Stimulated activated naive CD4-positive, alpha-beta T cell treated with Interleukin-2 at 50 U/mL for 16 hours (primary cell): ENCODE results near the gene RBBP8NL.

Experiments
- DNase-seq: peaks from one replicate; lab custom pipeline; 2025; lab: John Stamatoyannopoulos, UW

Gene RBBP8NL

DNA sequence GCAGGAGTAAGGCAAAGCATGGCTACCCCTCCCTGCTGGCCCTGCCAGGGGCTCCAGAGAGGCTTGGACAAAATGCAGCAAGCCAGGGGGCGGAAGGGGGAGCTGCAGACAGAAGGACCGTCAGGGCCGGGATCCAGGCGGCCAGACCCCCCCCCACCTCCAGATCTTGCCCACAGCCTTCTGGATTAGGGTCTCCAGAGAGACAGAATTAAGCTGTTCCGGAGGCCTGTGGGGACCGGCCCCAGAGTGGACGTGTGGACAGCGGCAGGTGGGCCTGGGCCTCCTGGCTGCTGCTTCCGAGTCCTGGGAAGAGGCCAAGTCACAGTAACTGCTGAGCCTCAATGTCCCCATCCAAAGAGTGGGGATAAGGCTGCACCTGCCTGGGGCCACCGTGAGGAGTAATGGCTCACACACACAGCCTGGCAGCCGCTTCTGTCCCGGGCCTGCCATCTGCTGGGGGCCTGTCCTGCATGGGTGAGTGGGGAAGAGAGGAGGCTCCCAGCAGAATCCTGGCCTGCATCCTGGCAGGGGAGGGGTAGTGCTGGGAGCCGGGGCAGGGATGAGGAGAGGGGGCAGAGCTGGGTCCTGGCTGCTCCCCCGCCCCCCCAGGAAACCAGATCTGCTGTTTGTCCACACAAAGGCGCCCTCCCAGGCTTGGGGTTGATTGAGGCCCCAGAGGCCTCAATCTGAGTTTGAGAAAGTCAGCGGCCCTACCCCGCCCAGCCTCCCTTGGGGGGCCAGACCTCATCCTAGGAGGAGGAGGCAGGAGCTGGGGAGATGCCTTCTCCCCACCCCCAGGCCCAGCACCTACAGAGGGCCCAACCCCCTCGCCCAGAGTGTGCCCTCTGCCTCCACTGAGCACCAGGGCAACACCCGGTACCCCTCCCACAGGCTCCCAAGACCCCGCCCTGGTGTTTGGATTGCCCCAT lies 64.1 kb downstream of the RBBP8NL start:
- DNase-seq: no peak

DNA sequence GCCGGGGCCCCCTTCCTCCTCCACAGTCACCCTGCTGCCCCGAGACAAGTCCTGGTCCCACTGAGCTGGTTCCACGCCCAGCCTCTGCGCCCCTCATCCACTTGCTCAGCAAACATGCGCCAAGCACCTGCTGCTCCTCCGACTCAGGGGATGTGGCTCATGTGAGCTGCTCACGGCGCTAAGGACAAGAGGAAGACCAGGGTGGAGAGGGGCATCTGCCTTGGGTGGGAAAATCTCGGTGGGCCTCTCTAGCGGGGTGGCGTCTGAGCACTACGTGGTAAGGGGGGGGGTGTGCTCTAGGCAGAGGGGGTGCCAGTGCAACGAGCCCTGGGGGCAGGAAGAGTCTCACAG lies 64.8 kb downstream of the RBBP8NL start:
- DNase-seq: no peak

DNA sequence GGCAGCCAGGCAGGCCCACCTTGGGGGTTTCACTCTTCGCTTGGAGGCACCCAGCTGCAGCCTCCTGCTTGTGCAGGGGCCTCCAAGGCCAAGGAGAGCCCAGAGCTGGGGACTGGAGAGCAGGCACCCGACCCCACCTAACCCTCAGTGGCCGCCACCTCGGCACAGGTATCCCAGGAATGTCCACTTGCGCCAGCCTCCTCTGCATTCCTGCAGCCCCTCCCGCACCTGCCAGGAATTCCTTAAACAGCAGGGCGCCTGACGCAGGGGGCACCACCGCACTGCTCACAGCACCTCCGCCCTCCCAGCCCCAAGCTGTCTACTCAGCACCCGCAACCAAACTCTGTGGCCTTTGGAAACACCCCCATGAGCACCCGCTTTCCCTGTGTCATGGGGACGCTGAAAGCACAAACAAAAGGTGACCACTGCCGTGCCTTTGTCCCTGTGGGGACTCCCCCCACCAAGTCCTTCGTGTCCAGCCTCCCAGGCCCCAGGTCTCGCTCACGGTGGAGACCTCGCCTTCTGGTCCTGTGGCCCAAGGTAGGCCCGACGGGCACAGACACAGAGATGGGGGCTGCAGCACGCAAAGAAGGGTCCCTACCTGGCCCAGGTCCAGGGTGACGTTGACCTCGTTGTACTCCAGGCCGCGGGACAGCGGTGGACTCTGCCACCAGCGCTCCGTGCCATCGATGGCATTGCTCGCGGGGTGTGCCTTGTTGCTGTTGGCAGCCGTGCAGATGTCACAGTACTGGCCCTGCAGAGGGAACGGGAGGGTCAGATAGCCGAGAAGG lies 65.3 kb downstream of the RBBP8NL start:
- DNase-seq: no peak

DNA sequence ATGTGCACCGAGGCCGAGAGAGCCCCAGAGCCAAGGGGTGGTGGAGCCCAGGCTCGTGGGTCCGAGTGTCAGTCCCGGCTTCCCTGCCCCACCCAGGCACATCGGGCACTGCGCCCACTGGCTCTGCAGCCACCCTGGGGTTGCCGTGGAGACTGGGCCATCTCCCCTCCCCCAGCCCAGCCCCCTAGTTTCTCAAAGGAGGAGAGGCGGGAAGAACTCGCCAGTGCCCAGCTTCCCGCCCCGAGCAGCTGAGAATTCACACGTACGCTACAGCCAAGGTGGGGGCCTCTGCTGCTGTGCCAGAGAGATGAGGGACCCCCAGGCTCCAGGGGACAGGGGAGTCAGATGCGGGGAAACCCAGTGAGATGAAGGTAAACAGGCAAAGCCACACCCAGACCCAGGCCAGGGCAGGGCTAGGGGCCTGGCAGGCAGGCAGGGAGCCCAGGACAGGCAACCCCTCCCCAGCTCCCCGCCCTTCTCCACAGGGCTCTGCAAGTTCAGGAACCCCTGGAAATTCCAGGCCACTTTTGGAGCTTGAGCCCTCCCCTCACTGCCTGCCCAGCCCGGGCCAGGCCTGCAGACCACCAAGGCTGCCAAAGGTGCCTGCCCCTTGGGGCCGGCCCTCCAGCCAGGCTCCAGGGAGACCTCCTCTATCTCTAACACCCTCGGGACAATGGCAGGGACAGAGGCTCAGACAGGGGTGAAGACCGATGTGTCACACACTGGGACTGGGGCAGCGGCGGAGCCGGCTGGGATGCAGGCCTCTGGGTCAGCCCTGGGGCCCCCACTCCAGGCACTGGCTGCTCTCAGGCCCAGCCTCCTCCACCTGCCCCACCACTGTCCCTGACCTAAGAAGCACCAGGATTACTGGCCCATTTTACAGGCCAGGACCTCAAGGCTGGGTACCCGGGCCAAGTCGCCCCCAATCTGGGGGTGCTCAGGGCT lies 66.2 kb downstream of the RBBP8NL start:
- no peak for DNase-seq
